ENCODE measurements around the gene ZNF710. TPM values are rescaled to one million over a fixed set of nuclear protein-coding genes. Genes with fewer than 3 reads are reported as not detected.

The ZNF710 gene
- total RNA-seq, 1 donor from 2014 or later, result 129 TPM

GRCh38 chr15:90055182-90055581 is 54.1 kb downstream of the ZNF710 start:
- peaks cover 55% of the 10 kb centered on the region for H3K4me1 Mint-ChIP-seq (ENCODE audit: unreplicated experiment)
- TF ChIP-seq CTCF (IDR thresholded peaks at IDR 0.05; ENCODE audit: unreplicated experiment), result no peak
- peaks cover 18% of the 10 kb centered on the region for H3K27me3 Mint-ChIP-seq (ENCODE audit: unreplicated experiment)
- H3K27ac Mint-ChIP-seq (ENCODE audit: unreplicated experiment), result peak overlapping the region; percentile 76
- H3K9me3 Mint-ChIP-seq (ENCODE audit: unreplicated experiment), result no peaks in the 10 kb centered on the region
- H3K4me3 Mint-ChIP-seq (ENCODE audit: unreplicated experiment), result peak overlapping the region; percentile 31
- DNase-seq (ENCODE audit: low spot score), result no peak
- peaks cover 15% of the 10 kb centered on the region for H3K36me3 Mint-ChIP-seq (ENCODE audit: low read depth, unreplicated experiment)

- peaks cover 13% of the 10 kb centered on the region for H3K36me3 Mint-ChIP-seq (ENCODE audit: low read depth, unreplicated experiment)
- peaks cover 18% of the 10 kb centered on the region for H3K27me3 Mint-ChIP-seq (ENCODE audit: unreplicated experiment)
- H3K4me1 Mint-ChIP-seq (ENCODE audit: unreplicated experiment), result peaks cover 54% of the 10 kb centered on the region
- H3K27ac Mint-ChIP-seq (ENCODE audit: unreplicated experiment), result no peak overlapping the region
- DNase-seq (ENCODE audit: low spot score), result no peak
- no peak overlapping the region for H3K4me3 Mint-ChIP-seq (ENCODE audit: unreplicated experiment)
- no peaks in the 10 kb centered on the region for H3K9me3 Mint-ChIP-seq (ENCODE audit: unreplicated experiment)
- no peak for TF ChIP-seq CTCF (IDR thresholded peaks at IDR 0.05; ENCODE audit: unreplicated experiment)
Measured at GRCh38 chr15:90056529-90056928, 55.4 kb downstream of the ZNF710 start.

- peaks cover 19% of the 10 kb centered on the region for H3K27me3 Mint-ChIP-seq (ENCODE audit: unreplicated experiment)
- peaks cover 9% of the 10 kb centered on the region for H3K36me3 Mint-ChIP-seq (ENCODE audit: low read depth, unreplicated experiment)
- no peaks in the 10 kb centered on the region for H3K9me3 Mint-ChIP-seq (ENCODE audit: unreplicated experiment)
- DNase-seq (ENCODE audit: low spot score), result no peak
- H3K4me1 Mint-ChIP-seq (ENCODE audit: unreplicated experiment), result peaks cover 53% of the 10 kb centered on the region
- H3K4me3 Mint-ChIP-seq (ENCODE audit: unreplicated experiment), result no peak overlapping the region
- TF ChIP-seq CTCF (IDR thresholded peaks at IDR 0.05; ENCODE audit: unreplicated experiment), result no peak
- H3K27ac Mint-ChIP-seq (ENCODE audit: unreplicated experiment), result peak overlapping the region; percentile 75
Measured at GRCh38 chr15:90058308-90058707, 57.2 kb downstream of the ZNF710 start.

GRCh38 chr15:90058775-90059174 is 57.7 kb downstream of the ZNF710 start:
- H3K36me3 Mint-ChIP-seq (ENCODE audit: low read depth, unreplicated experiment), result peaks cover 9% of the 10 kb centered on the region
- peaks cover 55% of the 10 kb centered on the region for H3K4me1 Mint-ChIP-seq (ENCODE audit: unreplicated experiment)
- no peak overlapping the region for H3K4me3 Mint-ChIP-seq (ENCODE audit: unreplicated experiment)
- peaks cover 20% of the 10 kb centered on the region for H3K27me3 Mint-ChIP-seq (ENCODE audit: unreplicated experiment)
- DNase-seq (ENCODE audit: low spot score), result no peak
- no peaks in the 10 kb centered on the region for H3K9me3 Mint-ChIP-seq (ENCODE audit: unreplicated experiment)
- TF ChIP-seq CTCF (IDR thresholded peaks at IDR 0.05; ENCODE audit: unreplicated experiment), result no peak
- peak overlapping the region; percentile 75 for H3K27ac Mint-ChIP-seq (ENCODE audit: unreplicated experiment)

- Mint-ChIP-seq H3K4me1 (ENCODE audit: unreplicated experiment) (peaks cover 58% of the 10 kb centered on the region), H3K9me3 (ENCODE audit: unreplicated experiment) (no peaks in the 10 kb centered on the region), H3K4me3 (ENCODE audit: unreplicated experiment) (no peak overlapping the region), H3K27me3 (ENCODE audit: unreplicated experiment) (peaks cover 20% of the 10 kb centered on the region), H3K36me3 (ENCODE audit: low read depth, unreplicated experiment) (peaks cover 9% of the 10 kb centered on the region), H3K27ac (ENCODE audit: unreplicated experiment) (peak overlapping the region; percentile 83)
- peak; percentile 63 for DNase-seq (ENCODE audit: low spot score)
- TF ChIP-seq CTCF (IDR thresholded peaks at IDR 0.05; ENCODE audit: unreplicated experiment), result no peak
Measured at GRCh38 chr15:90059208-90059985, 58.3 kb downstream of the ZNF710 start.
